Measurements from ENCODE around the gene TMEM255B.

DNA sequence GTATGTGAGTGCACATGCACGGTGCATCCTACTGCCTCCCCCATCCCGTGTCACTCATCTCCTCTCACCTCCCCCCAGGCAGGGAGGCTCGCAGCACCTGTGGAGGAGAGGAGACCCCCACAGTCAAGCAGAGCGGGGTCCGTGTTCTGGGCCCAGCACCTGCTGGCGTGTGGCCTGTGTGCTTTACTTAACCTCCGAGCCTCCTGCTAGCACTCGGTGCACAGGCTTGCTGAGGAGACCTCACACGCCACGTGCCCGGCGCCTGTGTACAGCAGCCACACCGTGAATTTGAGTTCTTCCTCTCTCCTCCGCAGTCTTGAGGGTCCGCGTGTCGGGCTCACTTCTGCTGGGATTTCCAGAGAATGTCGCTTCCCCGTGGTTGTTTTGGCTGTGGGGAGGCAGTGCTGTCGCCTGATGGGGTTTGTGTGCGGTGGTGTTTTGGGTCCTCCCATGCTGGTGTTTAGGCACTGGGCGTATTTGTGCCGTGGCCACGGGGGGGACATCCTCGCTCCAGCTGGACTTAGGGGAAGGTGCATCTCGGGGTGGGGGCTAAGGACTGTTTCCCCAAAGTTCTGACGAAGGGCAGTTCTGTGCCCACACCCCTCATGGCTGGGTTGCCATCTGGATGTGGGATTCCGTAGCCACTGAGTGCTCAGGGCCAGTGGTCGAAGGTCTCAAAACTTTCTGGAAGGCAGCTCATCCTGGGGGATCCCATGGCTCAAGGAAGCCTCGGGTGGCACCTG, 34.8 kb upstream of the TMEM255B start:
- TF ChIP-seq, protein P1, sequence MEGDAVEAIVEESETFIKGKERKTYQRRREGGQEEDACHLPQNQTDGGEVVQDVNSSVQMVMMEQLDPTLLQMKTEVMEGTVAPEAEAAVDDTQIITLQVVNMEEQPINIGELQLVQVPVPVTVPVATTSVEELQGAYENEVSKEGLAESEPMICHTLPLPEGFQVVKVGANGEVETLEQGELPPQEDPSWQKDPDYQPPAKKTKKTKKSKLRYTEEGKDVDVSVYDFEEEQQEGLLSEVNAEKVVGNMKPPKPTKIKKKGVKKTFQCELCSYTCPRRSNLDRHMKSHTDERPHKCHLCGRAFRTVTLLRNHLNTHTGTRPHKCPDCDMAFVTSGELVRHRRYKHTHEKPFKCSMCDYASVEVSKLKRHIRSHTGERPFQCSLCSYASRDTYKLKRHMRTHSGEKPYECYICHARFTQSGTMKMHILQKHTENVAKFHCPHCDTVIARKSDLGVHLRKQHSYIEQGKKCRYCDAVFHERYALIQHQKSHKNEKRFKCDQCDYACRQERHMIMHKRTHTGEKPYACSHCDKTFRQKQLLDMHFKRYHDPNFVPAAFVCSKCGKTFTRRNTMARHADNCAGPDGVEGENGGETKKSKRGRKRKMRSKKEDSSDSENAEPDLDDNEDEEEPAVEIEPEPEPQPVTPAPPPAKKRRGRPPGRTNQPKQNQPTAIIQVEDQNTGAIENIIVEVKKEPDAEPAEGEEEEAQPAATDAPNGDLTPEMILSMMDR (IDR thresholded peaks at IDR 0.05; ENCODE audit: low read length) = no peak
- no peak for TF ChIP-seq EZH2 (IDR thresholded peaks at IDR 0.05; ENCODE audit: borderline replicate concordance, low read length)

Measured in OCI-LY1 (cell line).